Activated CD4-positive, alpha-beta T cell treated with anti-CD3 and anti-CD28 coated beads for 1 hour (primary cell): ENCODE measurements around the gene ATP6V0D1.

Source experiments
- DNase-seq: peaks from one replicate; pipeline ENCODE4 v3.0.0-alpha.2; 2020

Gene ATP6V0D1

GRCh38 chr16:67442581-67443255, 38.2 kb downstream of the ATP6V0D1 start:
- no peak for DNase-seq

GRCh38 chr16:67441907-67442306, 39.0 kb downstream of the ATP6V0D1 start:
- DNase-seq: no peak

DNA sequence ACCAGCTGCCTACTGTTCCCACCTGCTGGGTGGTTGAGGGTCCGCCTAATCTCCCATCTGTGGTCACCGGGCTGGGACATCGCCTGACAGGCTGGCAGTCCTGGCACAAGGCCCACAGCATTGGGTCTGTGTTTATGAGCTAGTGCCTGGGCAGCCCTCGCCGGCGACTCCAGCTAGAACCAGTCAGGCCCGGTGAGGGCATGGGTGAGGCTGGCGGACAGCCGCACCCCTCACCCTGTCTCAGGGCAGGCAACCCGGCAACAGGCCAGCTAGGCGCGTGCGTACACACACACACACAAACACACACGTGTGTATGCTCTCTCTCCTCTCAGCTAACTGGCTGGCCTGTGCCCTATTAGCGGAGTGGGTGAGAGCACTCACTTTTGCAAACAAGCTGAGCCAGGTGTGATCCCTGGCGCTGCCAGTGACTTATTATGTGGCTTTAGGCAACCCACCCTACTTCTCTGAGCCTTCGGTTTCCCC, 39.6 kb downstream of the ATP6V0D1 start:
- DNase-seq: no peak

DNA sequence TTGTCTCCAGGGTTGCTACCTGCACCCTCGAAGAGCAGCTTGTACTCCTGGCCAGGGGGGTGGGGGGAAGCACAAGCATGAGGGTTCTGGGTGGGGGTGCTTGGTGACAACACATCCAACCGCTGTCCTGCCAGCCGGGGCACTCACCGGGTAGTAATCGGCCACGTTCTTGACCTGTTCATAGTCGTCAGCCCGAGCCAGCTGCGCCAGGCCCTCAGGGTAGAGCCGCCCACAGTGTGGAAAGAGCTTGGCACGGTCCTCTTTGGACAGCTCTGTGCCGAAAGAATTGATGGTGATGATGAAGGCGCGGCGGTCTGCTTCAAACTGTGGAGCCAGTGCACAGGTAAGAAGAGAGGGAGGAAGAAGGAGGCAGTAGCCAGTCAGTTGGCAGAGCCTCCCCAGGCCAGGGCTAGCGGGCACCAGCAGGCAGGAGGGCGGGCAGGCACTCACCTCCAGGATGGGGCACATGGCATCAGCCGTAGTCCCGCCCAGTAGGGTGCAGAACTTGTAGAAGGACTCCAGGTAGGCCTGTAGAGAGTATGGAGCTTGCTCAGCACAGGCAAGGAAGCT, 42.0 kb downstream of the ATP6V0D1 start:
- no peak for DNase-seq

GRCh38 chr16:67438098-67438791, 42.7 kb downstream of the ATP6V0D1 start:
- no peak for DNase-seq

DNA sequence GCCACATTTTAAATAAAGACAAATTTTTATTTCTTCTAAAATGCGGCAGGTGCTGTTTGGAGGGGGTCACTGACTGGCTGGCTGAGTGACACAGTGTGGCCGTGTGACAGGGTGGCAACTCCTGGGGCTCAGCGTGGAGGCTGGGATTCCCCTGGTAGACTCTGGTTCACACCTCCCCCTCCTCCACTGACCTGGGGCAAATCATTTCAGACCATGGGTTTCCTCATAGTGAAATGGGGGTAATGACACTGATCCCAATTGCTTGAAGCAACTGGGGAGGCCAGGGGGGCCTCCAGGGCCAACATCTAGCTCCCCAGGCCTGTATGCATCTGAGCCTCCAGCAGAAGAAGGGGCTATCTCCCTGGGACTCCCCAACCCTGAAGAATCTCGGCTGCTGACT, 43.4 kb downstream of the ATP6V0D1 start:
- no peak for DNase-seq

GRCh38 chr16:67436640-67437193, 44.2 kb downstream of the ATP6V0D1 start:
- DNase-seq: no peak

DNA sequence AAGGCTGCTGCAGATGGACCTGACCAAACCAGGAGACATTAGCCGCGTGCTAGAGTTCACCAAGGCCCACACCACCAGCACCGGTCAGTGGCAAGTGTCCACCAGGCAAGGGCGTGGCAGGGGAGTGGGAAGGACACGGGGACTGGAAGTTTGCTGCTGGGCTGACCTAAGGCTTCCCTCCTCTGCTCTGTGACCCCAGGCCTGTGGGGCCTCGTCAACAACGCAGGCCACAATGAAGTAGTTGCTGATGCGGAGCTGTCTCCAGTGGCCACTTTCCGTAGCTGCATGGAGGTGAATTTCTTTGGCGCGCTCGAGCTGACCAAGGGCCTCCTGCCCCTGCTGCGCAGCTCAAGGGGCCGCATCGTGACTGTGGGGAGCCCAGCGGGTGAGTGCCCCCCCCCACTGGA, 45.2 kb downstream of the ATP6V0D1 start:
- DNase-seq: no peak

GRCh38 chr16:67433131-67433719, 47.7 kb downstream of the ATP6V0D1 start:
- DNase-seq: no peak

GRCh38 chr16:67432506-67432890, 48.5 kb downstream of the ATP6V0D1 start:
- DNase-seq: no peak

DNA sequence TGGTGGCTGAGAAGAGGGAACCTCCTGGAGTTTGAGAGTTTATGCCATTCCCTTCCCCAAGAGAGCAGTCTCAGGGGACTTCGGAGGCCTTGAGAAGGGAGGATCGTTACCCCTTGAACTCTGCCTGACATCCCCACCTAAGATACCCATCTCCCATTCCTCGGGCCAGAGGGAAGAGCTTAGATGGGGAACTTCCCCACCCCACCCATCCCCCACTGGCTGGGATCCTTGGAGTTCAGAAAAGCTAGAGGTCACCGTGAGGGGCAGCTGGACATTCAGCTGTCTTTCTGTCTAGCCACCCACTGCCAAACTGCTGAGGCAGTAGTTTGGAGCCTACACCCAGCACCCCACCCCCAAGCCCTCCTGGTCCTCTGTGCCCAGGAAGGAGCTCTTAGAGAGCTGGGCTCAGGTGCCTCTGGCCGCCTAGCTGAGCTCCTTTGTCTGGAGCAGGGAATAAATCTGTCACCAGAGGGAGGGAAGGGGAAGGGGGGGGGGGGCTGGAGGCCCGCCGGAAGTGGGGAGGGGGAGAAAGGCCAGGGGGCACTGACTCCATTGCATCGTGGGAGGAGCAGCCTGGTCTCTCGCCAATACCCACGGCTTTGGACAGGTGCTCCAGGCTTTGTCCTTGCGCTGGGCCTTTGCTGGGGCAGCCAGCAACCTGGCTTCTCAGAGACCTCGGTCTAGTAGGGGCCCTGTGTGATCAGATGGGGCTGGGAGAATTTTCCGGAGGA, 49.0 kb downstream of the ATP6V0D1 start:
- no peak for DNase-seq

DNA sequence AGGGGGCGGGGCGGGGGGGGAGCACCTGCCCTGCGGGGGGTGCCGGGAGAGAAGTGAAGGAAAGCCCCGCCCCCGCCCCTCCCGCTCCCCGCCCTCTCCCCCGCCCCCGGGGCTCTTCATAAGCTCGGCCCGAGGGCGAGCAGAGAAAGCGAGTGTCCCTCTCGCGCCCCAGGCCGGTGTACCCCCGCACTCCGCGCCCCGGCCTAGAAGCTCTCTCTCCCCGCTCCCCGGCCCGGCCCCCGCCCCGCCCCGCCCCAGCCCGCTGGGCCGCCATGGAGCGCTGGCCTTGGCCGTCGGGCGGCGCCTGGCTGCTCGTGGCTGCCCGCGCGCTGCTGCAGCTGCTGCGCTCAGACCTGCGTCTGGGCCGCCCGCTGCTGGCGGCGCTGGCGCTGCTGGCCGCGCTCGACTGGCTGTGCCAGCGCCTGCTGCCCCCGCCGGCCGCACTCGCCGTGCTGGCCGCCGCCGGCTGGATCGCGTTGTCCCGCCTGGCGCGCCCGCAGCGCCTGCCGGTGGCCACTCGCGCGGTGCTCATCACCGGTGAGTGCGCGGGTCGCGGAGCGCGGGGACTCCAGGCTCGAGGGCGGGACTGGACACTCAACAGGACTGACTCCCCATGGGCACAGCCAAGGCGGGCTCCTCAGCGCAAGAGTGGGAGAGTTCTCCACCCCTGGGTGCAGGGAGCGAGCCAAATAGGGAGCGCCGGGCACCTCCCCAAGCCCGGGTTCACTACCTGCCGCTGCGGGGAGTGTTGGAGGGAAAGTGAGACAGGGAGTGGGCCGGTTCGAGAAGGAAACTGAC, 49.8 kb downstream of the ATP6V0D1 start, which contains the start of gene HSD11B2:
Gene HSD11B2, plus strand, starts transcription at position 145 of the 798 bp plus-strand sequence. Its CDS starts 128 bp downstream, at position 273.
- DNase-seq: no peak

- DNase-seq: no peak
These were observed 50.4 kb downstream of the ATP6V0D1 start for GRCh38 chr16:67430504-67430976.

- DNase-seq: no peak
These were observed 51.0 kb downstream of the ATP6V0D1 start for GRCh38 chr16:67429799-67430503.

GRCh38 chr16:67429053-67429798, 51.7 kb downstream of the ATP6V0D1 start:
- DNase-seq: no peak

- DNase-seq: peak; percentile 24
These were observed 52.7 kb downstream of the ATP6V0D1 start for GRCh38 chr16:67428146-67428731.

DNA sequence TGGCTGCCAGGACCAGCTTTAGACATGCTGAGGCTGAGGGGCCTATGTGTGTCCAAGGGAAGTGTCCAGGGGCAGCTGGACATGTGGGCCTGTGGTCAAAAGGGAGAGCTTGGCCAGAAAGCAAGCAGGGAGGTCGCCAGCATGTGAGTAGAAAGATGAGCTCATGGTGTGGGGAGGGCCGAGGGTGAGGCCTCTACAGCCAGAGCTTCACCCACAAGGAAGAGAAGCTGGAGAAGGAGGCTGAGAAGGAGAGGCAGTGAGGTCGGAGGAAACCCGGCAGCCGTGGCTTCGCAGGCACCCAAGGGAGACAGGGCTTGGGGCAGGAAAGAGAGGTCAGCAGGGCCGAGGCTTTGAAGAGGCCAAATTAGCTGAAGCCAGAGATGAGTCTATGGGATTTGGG, 54.0 kb downstream of the ATP6V0D1 start:
- no peak for DNase-seq

- DNase-seq: no peak
These were observed 54.9 kb downstream of the ATP6V0D1 start for GRCh38 chr16:67426022-67426421.

- DNase-seq: no peak
These were observed 55.4 kb downstream of the ATP6V0D1 start for GRCh38 chr16:67425580-67425979.

- no peak for DNase-seq
These were observed 55.9 kb downstream of the ATP6V0D1 start for GRCh38 chr16:67425061-67425460.
